Thymus (tissue), 11 donors: Measurements from ENCODE around the gene PPP4C. TPM values are rescaled to one million over a fixed set of nuclear protein-coding genes. Genes with fewer than 3 reads are reported as not detected.

Experiments used
- DNase-seq, 9 donors: peaks; one replicate each; pipeline ENCODE4 v3.0.0-alpha.2; 2013; ENCODE audit warnings: low spot score in 9 of 9, low read depth in 6 of 9, missing footprints in 1 of 9
- H3K27ac ChIP-seq, 2 donors: one replicate each; pipeline ENCODE4 v1.5.1; 2013; ENCODE audit warnings: control low read depth in 1 of 2, low read depth in 1 of 2, low read length in 1 of 2, mild to moderate bottlenecking in 1 of 2, moderate library complexity in 1 of 2
- H3K27me3 ChIP-seq, 2 donors: one replicate each; pipeline ENCODE4 v1.5.1; 2013; ENCODE audit warnings: low read length in 1 of 2; ENCODE audit not compliant: control insufficient read depth in 2 of 2, insufficient read depth in 1 of 2
- H3K36me3 ChIP-seq, 2 donors: one replicate each; pipeline ENCODE4 v1.5.1; 2013; ENCODE audit warnings: low read length in 1 of 2, mild to moderate bottlenecking in 1 of 2, moderate library complexity in 1 of 2; ENCODE audit not compliant: control insufficient read depth in 2 of 2, insufficient read depth in 2 of 2
- H3K4me1 ChIP-seq, 2 donors: one replicate each; pipeline ENCODE4 v1.5.1; 2013; ENCODE audit warnings: low read length in 2 of 2; ENCODE audit not compliant: control insufficient read depth in 2 of 2, insufficient read depth in 2 of 2
- H3K4me3 ChIP-seq, 2 donors: one replicate each; pipeline ENCODE4 v1.5.1; 2013; ENCODE audit warnings: low read length in 2 of 2, control low read depth in 1 of 2, mild to moderate bottlenecking in 1 of 2
- H3K9me3 ChIP-seq, 2 donors: one replicate each; pipeline ENCODE4 v1.5.1; 2013; ENCODE audit warnings: low read length in 1 of 2, mild to moderate bottlenecking in 1 of 2; ENCODE audit not compliant: control insufficient read depth in 2 of 2, insufficient read depth in 1 of 2
- WGBS: extraction: QIAGEN DNeasy Blood & Tissue Kit; methylation state at CpG from one replicate; pipeline ENCODE4 v1.1.7; 2013; 5-methylcytosine and 5-hydroxymethylcytosine counted together
- polyA plus RNA-seq: library from polyadenylated mRNA; stranded (reverse); fragments of 200-250 nt; gene quantifications from one replicate; pipeline ENCODE4 v1.2.3, GENCODE V29; 2013
- total RNA-seq: library from RNA; stranded (reverse); fragments of 120-200 nt; gene quantifications from one replicate; pipeline ENCODE4 v1.2.4, GENCODE V29; 2013
- donor health status: healthy.

The PPP4C gene
- total and polyA plus RNA-seq, 2 donors: 87.3 to 106 TPM

DNA sequence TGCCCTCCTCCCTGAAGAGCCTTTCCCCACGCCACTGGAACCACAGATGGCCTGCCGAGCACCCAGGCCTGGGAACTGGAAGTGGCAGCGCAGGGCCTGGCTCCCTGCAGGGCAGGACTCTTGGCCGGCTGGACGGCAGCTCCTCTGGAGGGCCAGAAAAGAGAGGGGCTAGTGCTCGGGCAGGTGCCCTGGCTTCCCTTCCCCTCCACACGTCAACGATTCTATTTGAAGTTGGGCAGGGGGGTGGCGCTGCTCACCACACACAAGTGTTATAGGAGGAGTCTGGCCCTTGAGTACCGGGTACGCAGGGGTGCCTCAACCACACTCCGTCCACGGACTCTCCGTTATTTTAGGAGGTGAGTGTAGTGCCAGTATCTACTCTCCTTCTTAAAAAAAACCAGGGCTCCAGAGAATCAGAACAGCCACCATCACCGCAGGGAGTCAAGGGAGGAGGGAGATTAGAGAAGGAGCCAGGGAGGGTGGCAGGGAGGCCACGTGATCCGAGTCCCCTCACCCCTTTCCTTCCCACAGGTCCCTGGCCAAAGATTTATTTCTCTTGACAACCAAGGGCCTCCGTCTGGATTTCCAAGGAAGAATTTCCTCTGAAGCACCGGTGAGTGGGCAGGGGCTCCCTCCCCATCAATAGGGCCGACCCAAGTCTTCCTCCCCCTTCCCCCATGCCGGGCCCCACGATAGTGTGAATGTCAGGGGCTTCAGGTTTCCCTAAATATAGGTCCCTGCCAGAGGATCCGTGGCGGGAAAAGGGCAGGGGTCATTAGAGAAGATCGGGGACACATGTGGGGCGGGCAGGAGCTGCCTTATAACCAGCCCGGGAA is 11.7 kb upstream of the PPP4C start:
- no peaks in the 10 kb centered on the region for H3K27me3 ChIP-seq
- DNase-seq: peak in 6 of 9 donors; percentile 60 to 87 (median 68)
- H3K4me1 ChIP-seq: peaks cover 19 to 31% of the 10 kb centered on the region in 2 donors
- H3K27ac ChIP-seq: peak overlapping the region; percentile 97 to 99
- H3K36me3 ChIP-seq: peaks cover 20 to 23% of the 10 kb centered on the region in 2 donors
- H3K4me3 ChIP-seq: peak overlapping the region; percentile 76 to 89
- no peaks in the 10 kb centered on the region for H3K9me3 ChIP-seq
- 3% methylated on average over 27 of the region's 27 CpGs for WGBS

DNA sequence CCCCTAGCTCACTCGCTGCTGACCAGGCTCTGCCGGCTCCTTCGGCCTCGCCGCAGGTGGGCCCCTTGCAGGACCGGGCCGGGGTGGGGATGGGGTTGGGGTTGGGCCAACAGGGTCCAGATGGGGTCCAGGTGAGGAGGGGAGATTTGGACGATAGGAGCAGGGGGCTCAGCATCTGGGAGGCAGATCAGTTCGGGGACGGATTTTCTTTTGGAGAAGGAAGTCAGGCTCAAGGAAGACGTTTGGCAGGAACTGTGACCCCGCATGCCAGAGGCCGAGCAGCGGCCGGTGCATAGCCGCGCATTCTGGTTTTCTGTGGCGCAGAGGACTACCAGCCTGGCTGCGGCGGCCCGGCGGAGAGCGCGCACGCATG is 11.1 kb upstream of the PPP4C start:
- under 1% methylated on average over 25 of the region's 25 CpGs for WGBS
- Histone ChIP-seq H3K27ac (peak overlapping the region; percentile 97 to 99), H3K4me3 (peak overlapping the region; percentile 76 to 89), H3K36me3 (peaks cover 26 to 29% of the 10 kb centered on the region in 2 donors), H3K27me3 (no peaks in the 10 kb centered on the region), H3K4me1 (peaks cover 19 to 37% of the 10 kb centered on the region in 2 donors), H3K9me3 (no peaks in the 10 kb centered on the region)
- peak in 1 of 9 donors; percentile 20 for DNase-seq

DNA sequence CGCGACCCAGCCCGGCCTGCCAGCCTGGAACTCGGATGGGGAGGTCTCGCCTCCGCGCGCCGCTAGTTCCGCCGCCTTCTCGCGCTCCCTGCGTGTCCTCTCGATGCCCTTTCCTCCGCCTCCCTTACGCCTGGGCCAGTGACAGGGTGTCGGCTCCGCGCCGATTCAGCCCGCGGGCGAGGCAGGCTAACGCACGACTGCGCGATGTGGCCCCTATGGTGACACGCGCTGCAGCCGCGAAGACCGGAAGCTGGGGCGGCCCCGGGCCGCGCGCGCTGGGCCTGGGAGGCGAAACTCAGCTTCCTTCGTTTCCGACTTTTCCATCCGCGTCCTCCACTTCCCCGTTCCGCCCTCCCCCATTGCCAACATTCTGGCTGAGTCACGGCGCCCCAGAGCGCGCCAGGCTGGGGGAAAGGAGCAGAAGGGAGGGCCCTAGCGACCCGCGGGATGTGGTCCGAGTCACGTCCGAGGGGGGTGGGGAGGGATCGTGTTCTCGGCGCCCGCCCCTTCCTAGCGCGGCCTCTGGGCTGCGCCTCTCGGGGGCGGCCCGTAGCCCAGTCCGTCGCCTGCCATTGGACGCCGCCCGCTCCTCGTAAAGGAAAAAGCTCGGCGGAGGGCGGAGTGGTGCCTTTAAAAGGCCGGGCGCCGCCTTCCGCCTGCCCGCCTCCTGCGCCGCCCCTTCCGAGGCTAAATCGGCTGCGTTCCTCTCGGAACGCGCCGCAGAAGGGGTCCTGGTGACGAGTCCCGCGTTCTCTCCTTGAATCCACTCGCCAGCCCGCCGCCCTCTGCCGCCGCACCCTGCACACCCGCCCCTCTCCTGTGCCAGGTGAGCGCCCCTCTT is 10.5 kb upstream of the PPP4C start, which contains the start of gene ALDOA:
TSS of gene ALDOA (plus strand) at position 659 of the 841 bp plus-strand sequence. CDS start 1,138 bp downstream, outside the sequence.
- peak; percentile 75 to 97 (median 92) for DNase-seq
- WGBS: under 1% methylated on average over 99 of the region's 99 CpGs
- H3K27me3 ChIP-seq: no peaks in the 10 kb centered on the region
- H3K4me1 ChIP-seq: peaks cover 19 to 38% of the 10 kb centered on the region in 2 donors
- peak within 1 kb of the TSS; percentile 76 to 89 for H3K4me3 ChIP-seq
- no peaks in the 10 kb centered on the region for H3K9me3 ChIP-seq
- peaks cover 32 to 35% of the 10 kb centered on the region in 2 donors for H3K36me3 ChIP-seq
- H3K27ac ChIP-seq: peak within 1 kb of the TSS; percentile 97 to 99

DNA sequence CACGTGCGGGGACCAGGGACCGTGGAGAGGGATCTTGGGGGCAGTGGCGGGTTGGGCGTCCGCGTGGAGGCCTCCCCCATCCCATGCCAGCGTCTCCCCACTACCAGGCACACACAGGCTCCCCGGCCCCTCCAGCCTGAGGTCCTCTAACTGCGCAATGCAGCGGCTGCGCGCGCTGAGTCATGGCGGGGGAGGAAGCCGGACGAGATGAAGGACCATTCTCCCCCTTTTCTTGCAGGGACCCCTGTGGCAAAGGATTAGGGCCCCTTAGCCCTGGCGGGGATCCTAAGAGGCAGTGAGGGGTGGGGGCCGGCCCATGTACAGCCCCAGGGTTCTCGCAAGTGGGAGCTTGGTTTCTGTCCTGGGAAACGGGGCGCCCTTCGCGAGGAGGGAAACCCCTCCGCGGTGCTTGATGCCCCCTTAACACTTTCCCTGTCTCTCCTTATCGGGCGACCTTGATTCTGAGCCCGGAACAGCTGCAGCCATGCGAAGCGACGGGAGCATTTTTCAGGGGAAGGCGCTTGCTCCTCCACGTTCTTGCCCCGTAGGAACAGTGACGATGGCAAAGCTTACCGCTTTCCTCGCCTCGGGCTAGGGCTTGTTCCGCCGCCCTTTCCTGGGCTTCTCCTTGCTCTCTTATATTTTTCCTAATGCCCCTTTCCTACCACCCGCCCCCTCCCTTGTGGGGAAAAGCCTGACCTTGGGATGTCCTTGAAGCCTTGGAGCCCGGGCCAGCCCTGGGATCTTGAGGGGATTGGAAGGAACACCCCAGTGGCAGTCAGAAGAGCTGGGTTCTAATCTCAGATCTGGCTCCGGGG is 9.6 kb upstream of the PPP4C start:
- Histone ChIP-seq H3K27ac (peak overlapping the region; percentile 97 to 99), H3K9me3 (no peaks in the 10 kb centered on the region), H3K4me3 (peak overlapping the region; percentile 76 to 89), H3K27me3 (no peaks in the 10 kb centered on the region), H3K4me1 (peaks cover 19 to 35% of the 10 kb centered on the region in 2 donors), H3K36me3 (peaks cover 41 to 44% of the 10 kb centered on the region in 2 donors)
- peak in 1 of 9 donors; percentile 52 for DNase-seq
- WGBS: 4% methylated on average over 44 of the region's 44 CpGs

GRCh38 chr16:30066761-30067583 is 8.8 kb upstream of the PPP4C start:
- no peaks in the 10 kb centered on the region for H3K27me3 ChIP-seq
- peaks cover 19 to 35% of the 10 kb centered on the region in 2 donors for H3K4me1 ChIP-seq
- peak overlapping the region; percentile 76 to 89 for H3K4me3 ChIP-seq
- H3K36me3 ChIP-seq: peaks cover 48 to 52% of the 10 kb centered on the region in 2 donors
- H3K27ac ChIP-seq: peak overlapping the region in 1 of 2 donors; percentile 99
- H3K9me3 ChIP-seq: no peaks in the 10 kb centered on the region
- DNase-seq: no peak
- 82% methylated on average over 21 of the region's 21 CpGs for WGBS

GRCh38 chr16:30067584-30067916 is 8.2 kb upstream of the PPP4C start:
- no peak overlapping the region for H3K27ac ChIP-seq
- no peak for DNase-seq
- no peaks in the 10 kb centered on the region for H3K9me3 ChIP-seq
- H3K4me3 ChIP-seq: no peak overlapping the region
- no peaks in the 10 kb centered on the region for H3K27me3 ChIP-seq
- WGBS: 96% methylated on average over 6 of the region's 6 CpGs
- peaks cover 48 to 58% of the 10 kb centered on the region in 2 donors for H3K36me3 ChIP-seq
- H3K4me1 ChIP-seq: peaks cover 19 to 35% of the 10 kb centered on the region in 2 donors

DNA sequence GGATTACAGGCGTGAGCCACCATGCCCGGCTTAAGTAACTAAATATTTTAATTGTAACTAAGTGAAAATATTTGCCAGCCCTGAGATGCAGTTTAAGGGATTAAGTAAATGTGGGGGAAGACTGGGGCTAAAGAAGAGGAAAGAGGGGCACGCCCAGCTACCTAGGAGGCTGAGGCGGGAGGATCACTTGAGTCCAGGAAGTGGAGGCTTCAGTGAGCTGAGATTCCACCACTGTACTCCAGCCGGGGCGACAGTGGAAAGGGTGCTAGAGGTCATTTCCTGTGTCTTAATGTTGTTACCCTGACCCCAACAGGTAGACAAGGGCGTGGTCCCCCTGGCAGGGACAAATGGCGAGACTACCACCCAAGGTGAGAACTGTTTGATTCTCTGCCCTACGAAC is 7.5 kb upstream of the PPP4C start:
- no peak overlapping the region for H3K27ac ChIP-seq
- no peak overlapping the region for H3K4me3 ChIP-seq
- peaks cover 17 to 34% of the 10 kb centered on the region in 2 donors for H3K4me1 ChIP-seq
- WGBS: 97% methylated on average over 9 of the region's 9 CpGs
- H3K9me3 ChIP-seq: no peaks in the 10 kb centered on the region
- H3K36me3 ChIP-seq: peaks cover 48 to 65% of the 10 kb centered on the region in 2 donors
- no peaks in the 10 kb centered on the region for H3K27me3 ChIP-seq
- no peak for DNase-seq
